PFSK-1 (cell line): ENCODE data around the gene SMLR1.

Source experiments
- POLR2AphosphoS5 ChIP-seq: IDR thresholded peaks from 2 replicates; pipeline ENCODE4 v1.6.1; 2012; ENCODE audit warnings: low read depth, mild to moderate bottlenecking, control low read depth, low read length, moderate library complexity
- TAF1 ChIP-seq: IDR thresholded peaks from 2 replicates; pipeline ENCODE4 v1.6.1; 2012; ENCODE audit warnings: low read length, control low read depth, borderline replicate concordance; ENCODE audit not compliant: insufficient read depth
- TF ChIP-seq, protein P1 (sequence below), 2 experiments: IDR thresholded peaks; 2 replicates each; pipeline versions ENCODE4 v1.6.1 to v1.8.0; 2011 to 2012; ENCODE audit warnings: low read depth in 2 of 2, low read length in 2 of 2, control low read depth in 1 of 2, inconsistent platforms in 1 of 2, mild to moderate bottlenecking in 1 of 2, moderate library complexity in 1 of 2; ENCODE audit not compliant: insufficient read depth in 1 of 2

DNA sequence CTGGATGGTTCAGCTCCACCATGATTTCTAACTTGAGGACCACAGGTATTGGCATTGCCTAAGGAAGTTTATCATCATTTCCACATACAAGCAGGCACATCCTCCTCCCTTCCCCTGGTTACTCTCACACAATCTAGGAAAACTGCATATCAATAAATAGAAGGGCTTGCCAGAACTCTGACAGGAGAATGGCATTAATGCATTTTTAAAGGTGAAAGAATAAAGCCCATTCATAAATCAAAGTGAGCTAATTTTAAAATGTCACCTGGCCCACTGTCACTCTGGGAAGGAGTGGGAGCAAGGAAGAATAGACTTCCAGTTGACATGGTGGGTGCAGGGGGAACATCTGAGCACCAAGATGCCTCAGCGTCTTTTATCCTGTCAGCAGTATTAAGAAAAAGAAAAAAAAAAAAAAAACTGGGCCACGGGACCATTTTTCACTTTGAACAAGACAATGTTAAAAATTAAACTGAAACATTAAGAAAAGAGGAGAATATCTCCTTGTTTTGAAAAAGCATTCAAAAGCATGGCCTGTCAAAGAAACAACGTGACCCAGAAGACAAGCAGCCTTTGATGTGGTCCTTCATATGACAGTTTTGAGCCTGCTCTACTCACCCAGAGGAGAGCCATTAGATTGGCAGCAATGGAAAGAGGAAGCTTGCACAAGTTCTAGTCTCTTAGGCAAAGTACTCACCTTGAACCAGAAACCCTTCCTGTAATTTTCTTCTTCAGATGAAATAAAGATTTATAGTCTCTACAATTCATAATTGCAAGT, 39.3 kb upstream of the SMLR1 start:
- no peak for TF ChIP-seq POLR2AphosphoS5
- TF ChIP-seq TAF1, result no peak
- TF ChIP-seq, protein P1, sequence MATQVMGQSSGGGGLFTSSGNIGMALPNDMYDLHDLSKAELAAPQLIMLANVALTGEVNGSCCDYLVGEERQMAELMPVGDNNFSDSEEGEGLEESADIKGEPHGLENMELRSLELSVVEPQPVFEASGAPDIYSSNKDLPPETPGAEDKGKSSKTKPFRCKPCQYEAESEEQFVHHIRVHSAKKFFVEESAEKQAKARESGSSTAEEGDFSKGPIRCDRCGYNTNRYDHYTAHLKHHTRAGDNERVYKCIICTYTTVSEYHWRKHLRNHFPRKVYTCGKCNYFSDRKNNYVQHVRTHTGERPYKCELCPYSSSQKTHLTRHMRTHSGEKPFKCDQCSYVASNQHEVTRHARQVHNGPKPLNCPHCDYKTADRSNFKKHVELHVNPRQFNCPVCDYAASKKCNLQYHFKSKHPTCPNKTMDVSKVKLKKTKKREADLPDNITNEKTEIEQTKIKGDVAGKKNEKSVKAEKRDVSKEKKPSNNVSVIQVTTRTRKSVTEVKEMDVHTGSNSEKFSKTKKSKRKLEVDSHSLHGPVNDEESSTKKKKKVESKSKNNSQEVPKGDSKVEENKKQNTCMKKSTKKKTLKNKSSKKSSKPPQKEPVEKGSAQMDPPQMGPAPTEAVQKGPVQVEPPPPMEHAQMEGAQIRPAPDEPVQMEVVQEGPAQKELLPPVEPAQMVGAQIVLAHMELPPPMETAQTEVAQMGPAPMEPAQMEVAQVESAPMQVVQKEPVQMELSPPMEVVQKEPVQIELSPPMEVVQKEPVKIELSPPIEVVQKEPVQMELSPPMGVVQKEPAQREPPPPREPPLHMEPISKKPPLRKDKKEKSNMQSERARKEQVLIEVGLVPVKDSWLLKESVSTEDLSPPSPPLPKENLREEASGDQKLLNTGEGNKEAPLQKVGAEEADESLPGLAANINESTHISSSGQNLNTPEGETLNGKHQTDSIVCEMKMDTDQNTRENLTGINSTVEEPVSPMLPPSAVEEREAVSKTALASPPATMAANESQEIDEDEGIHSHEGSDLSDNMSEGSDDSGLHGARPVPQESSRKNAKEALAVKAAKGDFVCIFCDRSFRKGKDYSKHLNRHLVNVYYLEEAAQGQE (IDR thresholded peaks at IDR 0.05; ENCODE audit: insufficient read depth in 1 of 2, low read depth in 2 of 2, low read length in 2 of 2), result no peak
